Measurements from ENCODE around the gene CBX2. TPM values are rescaled to one million over a fixed set of nuclear protein-coding genes. Genes with fewer than 3 reads are reported as not detected.

The CBX2 gene
- total RNA-seq, 3 donors from 2014 or later (not counting 1 experiment from before 2014, with no cell fraction given) = 0.18 to 1.3 TPM; not detected in 1

GRCh38 chr17:79749156-79749815, 28.7 kb upstream of the CBX2 start:
- H3K27me3 ChIP-seq (ENCODE audit: control insufficient read depth, insufficient read depth, low read length) = peaks cover 31% of the 10 kb centered on the region
- Mint-ChIP-seq H3K27ac (no peak overlapping the region), H3K27me3 (ENCODE audit: low read depth in 2 of 2) (peaks cover 19 to 22% of the 10 kb centered on the region in 2 donors)

GRCh38 chr17:79749958-79750357, 28.0 kb upstream of the CBX2 start:
- Mint-ChIP-seq H3K9me3 (no peaks in the 10 kb centered on the region), H3K27ac (no peak overlapping the region), H3K4me1 (peaks cover 7 to 12% of the 10 kb centered on the region in 2 donors), H3K36me3 (no peaks in the 10 kb centered on the region), H3K4me3 (no peak overlapping the region), H3K27me3 (ENCODE audit: low read depth in 2 of 2) (peaks cover 19 to 22% of the 10 kb centered on the region in 2 donors)
- H3K36me3 ChIP-seq (ENCODE audit: control insufficient read depth, insufficient read depth, low read length) = no peaks in the 10 kb centered on the region
- no peak overlapping the region for H3K4me3 ChIP-seq (ENCODE audit: low read length)
- DNase-seq (no peak), ATAC-seq (no peak)
- intact Hi-C loops (cut with micrococcal nuclease) = loop anchor here (5.0 kb wide), 2 partner anchors 47 to 92 kb away; partner anchors contain the start of gene CBX8
- no CpG with 5 or more reads among the region's 3 CpGs for WGBS (ENCODE audit: insufficient coverage)
- no peak for TF ChIP-seq CTCF (IDR thresholded peaks at IDR 0.05)
- no peak overlapping the region for H3K27ac ChIP-seq (ENCODE audit: low read length)
- peaks cover 13% of the 10 kb centered on the region for H3K4me1 ChIP-seq (ENCODE audit: control insufficient read depth, insufficient read depth, low read length)
- H3K9me3 ChIP-seq (ENCODE audit: control insufficient read depth, insufficient read depth, low read length) = no peaks in the 10 kb centered on the region
- H3K27me3 ChIP-seq (ENCODE audit: control insufficient read depth, insufficient read depth, low read length) = peaks cover 31% of the 10 kb centered on the region

More at GRCh38 chr17:79749156-79749815, 28.7 kb upstream of the CBX2 start:
- H3K27ac ChIP-seq (ENCODE audit: low read length) = no peak overlapping the region
- Mint-ChIP-seq H3K36me3 (no peaks in the 10 kb centered on the region), H3K9me3 (no peaks in the 10 kb centered on the region), H3K4me3 (no peak overlapping the region), H3K4me1 (peaks cover 7 to 12% of the 10 kb centered on the region in 2 donors)
- WGBS (ENCODE audit: insufficient coverage) = 74% methylated on average over 3 of the region's 3 CpGs
- no peak overlapping the region for H3K4me3 ChIP-seq (ENCODE audit: low read length)
- H3K9me3 ChIP-seq (ENCODE audit: control insufficient read depth, insufficient read depth, low read length) = no peaks in the 10 kb centered on the region
- no peak for DNase-seq
- H3K4me1 ChIP-seq (ENCODE audit: control insufficient read depth, insufficient read depth, low read length) = peaks cover 13% of the 10 kb centered on the region
- no peaks in the 10 kb centered on the region for H3K36me3 ChIP-seq (ENCODE audit: control insufficient read depth, insufficient read depth, low read length)
- no peak for ATAC-seq
- TF ChIP-seq CTCF (IDR thresholded peaks at IDR 0.05) = no peak
- intact Hi-C loops (cut with micrococcal nuclease) = loop anchor here (5.0 kb wide), 2 partner anchors 48 to 93 kb away; partner anchors contain the start of gene CBX8

GRCh38 chr17:79750650-79751545, 27.1 kb upstream of the CBX2 start:
- no peak overlapping the region for H3K4me3 ChIP-seq (ENCODE audit: low read length)
- Mint-ChIP-seq H3K27me3 (ENCODE audit: low read depth in 2 of 2) (peaks cover 18 to 19% of the 10 kb centered on the region in 2 donors), H3K4me3 (no peak overlapping the region), H3K36me3 (no peaks in the 10 kb centered on the region), H3K27ac (no peak overlapping the region), H3K4me1 (peaks cover 0 to 6% of the 10 kb centered on the region in 2 donors), H3K9me3 (no peaks in the 10 kb centered on the region)
- H3K4me1 ChIP-seq (ENCODE audit: control insufficient read depth, insufficient read depth, low read length) = peaks cover 9% of the 10 kb centered on the region
- intact Hi-C loops (cut with micrococcal nuclease) = no loop called here
- no peaks in the 10 kb centered on the region for H3K9me3 ChIP-seq (ENCODE audit: control insufficient read depth, insufficient read depth, low read length)
- H3K27me3 ChIP-seq (ENCODE audit: control insufficient read depth, insufficient read depth, low read length) = peaks cover 31% of the 10 kb centered on the region
- no peak for DNase-seq
- ATAC-seq = no peak
- H3K36me3 ChIP-seq (ENCODE audit: control insufficient read depth, insufficient read depth, low read length) = no peaks in the 10 kb centered on the region
- TF ChIP-seq CTCF (IDR thresholded peaks at IDR 0.05) = no peak
- WGBS (ENCODE audit: insufficient coverage) = 87% methylated on average over 13 of the region's 13 CpGs
- H3K27ac ChIP-seq (ENCODE audit: low read length) = no peak overlapping the region
